Activated T-helper 1 cell treated with anti-CD3 and anti-CD28 coated beads, Interleukin-12 subunit alpha, Interleukin-12 subunit beta, Interleukin-2, Interleukin-4 antibody, amounts not matched to agents 30 ng/mL and 10 ng/mL and 1 ng/mL, durations not matched to agents 14 hours and 24 hours and 36 hours (primary cell): ENCODE data around the gene LRP1B. TPM values are rescaled to one million over a fixed set of nuclear protein-coding genes. Genes with fewer than 3 reads are reported as not detected.

Experiments
- DNase-seq: peaks from one replicate; pipeline ENCODE4 v3.0.0; 2021; ENCODE audit warnings: low spot score
- H3K27ac Mint-ChIP-seq: one replicate; pipeline ENCODE4 v1.8.0; 2021; ENCODE audit warnings: mild to moderate bottlenecking, mixed read lengths
- H3K27me3 Mint-ChIP-seq: one replicate; pipeline ENCODE4 v1.8.0; 2022; ENCODE audit warnings: mild to moderate bottlenecking, moderate library complexity, mixed read lengths; ENCODE audit not compliant: insufficient read depth
- H3K36me3 Mint-ChIP-seq: one replicate; pipeline ENCODE4 v1.8.0; 2021; ENCODE audit warnings: low read depth, mixed read lengths
- H3K4me1 Mint-ChIP-seq: one replicate; pipeline ENCODE4 v1.8.0; 2021; ENCODE audit warnings: low read depth, mixed read lengths
- H3K4me3 Mint-ChIP-seq: one replicate; pipeline ENCODE4 v1.8.0; 2021; ENCODE audit warnings: mild to moderate bottlenecking, moderate library complexity, mixed read lengths
- H3K9me3 Mint-ChIP-seq: one replicate; pipeline ENCODE4 v1.8.0; 2021; ENCODE audit warnings: mixed read lengths
- intact Hi-C: fragments of 100-400 bp; cut with micrococcal nuclease; formaldehyde crosslinking; loops from one replicate; pipeline ENCODE4 v1.15.1; 2024
- total RNA-seq: library from RNA; stranded (reverse); gene quantifications from 2 replicates; pipeline ENCODE4 v1.2.3, GENCODE V29; 2022

Gene LRP1B
- total RNA-seq = not detected in 2 replicates

DNA sequence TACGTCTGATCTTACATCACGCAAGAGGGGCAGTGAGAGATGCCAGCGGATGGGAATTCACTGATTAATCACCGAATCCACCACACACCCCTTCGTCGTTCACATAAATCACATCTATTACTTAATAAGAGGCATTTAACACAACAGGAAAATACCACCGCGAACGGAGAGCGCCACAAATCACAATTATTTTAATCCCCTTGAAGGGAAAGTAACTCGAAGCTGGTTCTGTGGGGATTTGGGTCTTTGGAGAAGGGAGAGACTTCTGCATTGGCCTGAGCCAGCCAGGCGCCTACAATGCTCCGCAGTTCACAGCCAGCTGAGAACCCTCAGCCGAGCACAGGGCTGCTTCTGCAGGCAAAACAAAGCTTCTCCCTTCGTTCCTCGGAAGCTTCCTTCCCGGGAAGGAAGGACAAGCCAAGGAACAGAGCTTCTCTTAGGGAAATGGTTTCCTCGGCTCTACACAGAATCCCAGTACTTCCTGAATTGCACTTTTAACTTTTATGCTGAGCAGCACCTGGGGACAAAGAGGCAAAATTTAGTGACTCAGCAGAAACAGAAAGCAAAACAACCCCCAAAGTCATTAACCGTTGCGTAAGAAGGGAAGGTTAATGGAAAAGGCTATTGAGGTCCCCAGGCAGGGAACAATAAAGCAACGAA is at the start of gene LRP1B:
LRP1B (minus strand) TSS at position 7 of the 660 bp plus-strand sequence. CDS start 287 bp downstream, outside the sequence.
- Mint-ChIP-seq H3K36me3 (no peaks in the 10 kb centered on the region), H3K9me3 (no peaks in the 10 kb centered on the region), H3K27ac (no peak within 1 kb of the TSS), H3K4me1 (peaks cover 19% of the 10 kb centered on the region), H3K4me3 (peak within 1 kb of the TSS; percentile 80), H3K27me3 (peaks cover 42% of the 10 kb centered on the region)
- DNase-seq = no peak
- intact Hi-C loops = no loop called here

DNA sequence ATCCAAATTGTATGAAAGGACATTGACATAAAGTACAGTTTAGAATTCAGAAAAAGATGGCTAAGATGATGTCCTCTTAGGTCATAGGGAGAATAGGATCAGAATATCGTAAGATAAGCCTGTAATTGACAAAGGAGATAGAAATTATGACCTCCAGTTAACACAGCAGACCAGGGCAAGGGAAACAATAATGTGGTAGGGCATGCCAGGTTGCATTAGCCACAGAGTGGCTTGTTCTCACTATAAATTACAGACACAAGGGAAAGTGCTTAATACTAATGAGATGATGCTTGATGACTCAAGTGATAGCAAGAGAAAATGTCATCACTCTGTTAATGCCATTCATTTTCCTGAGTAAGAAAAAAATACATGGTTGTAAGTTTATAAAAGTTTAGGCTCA is 48.9 kb upstream of the LRP1B start:
- intact Hi-C loops = no loop called here
- Mint-ChIP-seq H3K4me1 (no peaks in the 10 kb centered on the region), H3K27me3 (no peaks in the 10 kb centered on the region), H3K4me3 (no peak overlapping the region), H3K27ac (no peak overlapping the region), H3K36me3 (no peaks in the 10 kb centered on the region), H3K9me3 (peaks cover 3% of the 10 kb centered on the region)
- no peak for DNase-seq

DNA sequence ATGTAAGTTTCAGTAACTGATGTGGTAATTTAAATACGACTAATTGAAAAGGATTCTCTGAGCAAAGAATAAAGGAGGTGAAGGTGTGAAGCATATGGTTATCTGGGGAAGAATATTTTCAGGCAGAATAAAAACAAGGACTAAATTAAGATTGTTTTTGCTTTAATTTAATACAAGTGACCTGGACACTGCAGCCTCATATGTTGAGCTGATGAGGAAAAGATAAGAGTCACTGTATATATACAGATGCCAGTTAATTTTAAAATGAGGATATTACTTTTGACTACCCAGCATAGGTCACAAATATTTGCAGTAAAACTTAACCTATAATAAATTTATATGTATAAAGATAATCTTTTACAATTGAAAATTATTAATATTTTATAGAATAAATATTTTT is 47.8 kb upstream of the LRP1B start:
- intact Hi-C loops = no loop called here
- no peaks in the 10 kb centered on the region for H3K36me3 Mint-ChIP-seq
- H3K27me3 Mint-ChIP-seq = no peaks in the 10 kb centered on the region
- DNase-seq = no peak
- H3K4me3 Mint-ChIP-seq = no peak overlapping the region
- peaks cover 3% of the 10 kb centered on the region for H3K9me3 Mint-ChIP-seq
- no peaks in the 10 kb centered on the region for H3K4me1 Mint-ChIP-seq
- no peak overlapping the region for H3K27ac Mint-ChIP-seq

DNA sequence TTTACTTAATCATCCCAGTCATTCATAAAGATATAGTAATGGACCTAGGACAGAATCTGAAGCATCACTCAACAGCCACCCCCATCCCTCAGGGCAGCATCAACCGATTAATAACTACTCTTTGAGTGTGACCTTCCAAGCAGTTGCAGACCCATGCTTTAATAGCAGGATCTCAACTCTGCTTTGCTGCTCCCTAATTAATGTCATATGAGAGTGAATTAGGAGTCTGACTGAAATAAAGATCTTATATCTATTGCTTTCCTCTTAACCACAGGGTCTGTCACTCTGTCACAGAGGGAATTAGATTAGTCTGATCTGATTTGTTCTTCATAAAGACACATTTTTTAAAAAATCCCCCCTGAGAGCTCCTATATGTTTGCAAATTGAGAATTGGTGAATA is 46.1 kb upstream of the LRP1B start:
- Mint-ChIP-seq H3K36me3 (no peaks in the 10 kb centered on the region), H3K4me1 (no peaks in the 10 kb centered on the region), H3K4me3 (no peak overlapping the region), H3K9me3 (no peaks in the 10 kb centered on the region), H3K27me3 (no peaks in the 10 kb centered on the region), H3K27ac (no peak overlapping the region)
- DNase-seq = no peak
- intact Hi-C loops = no loop called here

DNA sequence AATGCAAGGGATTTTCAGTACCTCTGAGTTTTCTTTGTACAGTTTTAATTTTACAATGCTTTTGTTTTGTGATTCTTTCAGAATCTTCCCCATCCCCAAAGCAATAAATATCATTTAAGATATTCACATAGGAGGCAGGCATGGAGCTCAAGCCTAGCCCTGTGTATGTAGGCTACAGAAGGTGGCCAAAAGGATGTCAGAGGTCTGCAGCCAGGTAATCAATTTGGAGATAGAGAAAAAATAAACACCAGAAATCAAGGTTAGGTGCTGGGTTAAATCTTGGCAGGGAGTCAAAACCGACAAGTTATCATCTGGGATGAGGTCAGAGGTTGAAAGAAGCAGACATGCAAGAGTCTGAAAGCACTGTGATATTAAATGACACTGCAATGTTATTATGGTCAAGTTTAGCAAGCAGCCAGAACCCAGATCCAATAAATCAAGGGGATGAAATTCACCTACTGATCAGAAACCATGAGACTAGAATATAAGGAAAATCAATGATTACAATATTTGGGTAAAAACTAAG is 45.1 kb upstream of the LRP1B start:
- Mint-ChIP-seq H3K4me1 (no peaks in the 10 kb centered on the region), H3K4me3 (no peak overlapping the region), H3K36me3 (no peaks in the 10 kb centered on the region), H3K27me3 (no peaks in the 10 kb centered on the region), H3K9me3 (no peaks in the 10 kb centered on the region), H3K27ac (no peak overlapping the region)
- DNase-seq = no peak
- intact Hi-C loops = no loop called here

DNA sequence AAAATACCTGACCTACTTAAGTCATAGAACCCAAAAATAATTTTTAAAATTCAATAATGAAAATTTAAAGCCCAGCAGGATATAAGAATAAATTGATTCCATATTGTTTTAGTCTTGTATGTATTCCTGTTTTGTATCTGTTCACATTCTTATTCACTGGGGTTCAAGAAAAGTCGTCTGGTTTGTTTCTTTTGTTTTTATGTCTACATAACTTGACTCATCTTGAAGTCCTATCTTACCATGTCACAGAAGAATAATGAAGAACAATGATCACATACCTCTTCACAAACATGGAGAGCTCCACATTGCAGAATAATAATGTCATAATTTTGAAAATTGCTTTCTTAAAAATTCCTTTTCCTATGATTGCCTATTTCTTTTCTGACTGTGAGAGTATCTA is 43.4 kb upstream of the LRP1B start:
- no peaks in the 10 kb centered on the region for H3K36me3 Mint-ChIP-seq
- no peaks in the 10 kb centered on the region for H3K4me1 Mint-ChIP-seq
- H3K27ac Mint-ChIP-seq = no peak overlapping the region
- no peaks in the 10 kb centered on the region for H3K27me3 Mint-ChIP-seq
- no peaks in the 10 kb centered on the region for H3K9me3 Mint-ChIP-seq
- DNase-seq = no peak
- no peak overlapping the region for H3K4me3 Mint-ChIP-seq
- intact Hi-C loops = no loop called here

DNA sequence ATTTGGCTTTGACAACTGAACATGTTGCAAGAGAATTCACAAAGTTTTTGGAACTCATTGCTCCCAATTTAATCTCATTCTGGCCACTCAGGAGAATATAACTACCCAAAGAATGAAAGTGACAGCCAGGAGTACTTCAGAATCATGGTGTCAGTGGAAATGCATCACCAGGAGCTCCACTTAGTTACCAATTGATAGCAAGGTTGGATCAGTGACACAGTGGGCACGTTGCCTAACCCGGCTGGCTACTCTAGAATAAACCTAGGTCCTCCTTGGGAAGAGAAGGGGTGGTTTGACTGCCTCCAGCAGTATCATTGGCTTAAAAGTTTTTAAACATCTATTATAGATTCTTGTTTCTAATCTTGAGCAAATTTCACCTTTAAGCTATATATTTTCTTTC is 40.0 kb upstream of the LRP1B start:
- H3K27ac Mint-ChIP-seq = no peak overlapping the region
- H3K27me3 Mint-ChIP-seq = no peaks in the 10 kb centered on the region
- H3K9me3 Mint-ChIP-seq = no peaks in the 10 kb centered on the region
- H3K36me3 Mint-ChIP-seq = no peaks in the 10 kb centered on the region
- intact Hi-C loops = no loop called here
- DNase-seq = no peak
- H3K4me1 Mint-ChIP-seq = no peaks in the 10 kb centered on the region
- H3K4me3 Mint-ChIP-seq = no peak overlapping the region

DNA sequence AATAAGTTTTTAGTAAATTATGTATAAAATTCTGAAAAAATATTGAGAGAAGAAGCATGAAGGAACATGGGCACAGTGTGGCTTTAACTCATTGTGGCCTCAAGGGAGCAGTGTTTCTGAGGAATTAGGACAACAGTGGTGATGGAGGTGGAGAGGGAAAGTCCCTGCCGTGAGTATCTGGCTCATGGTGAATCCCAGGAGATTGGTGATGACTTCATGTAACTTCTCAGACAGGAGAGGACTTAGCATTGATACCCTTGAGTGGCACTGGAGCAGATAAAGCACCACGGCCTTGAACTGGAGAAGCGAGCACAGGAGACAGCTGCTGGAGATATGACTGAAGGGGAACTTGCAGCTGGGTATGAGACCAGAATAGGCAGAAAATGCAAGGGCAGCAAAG is 35.0 kb upstream of the LRP1B start:
- intact Hi-C loops = loop anchor here (10.0 kb wide), 1 partner anchor 819 kb away; no protein-coding TSS in a partner anchor
- no peak for DNase-seq
- Mint-ChIP-seq H3K4me1 (no peaks in the 10 kb centered on the region), H3K36me3 (no peaks in the 10 kb centered on the region), H3K9me3 (no peaks in the 10 kb centered on the region), H3K27ac (no peak overlapping the region), H3K4me3 (no peak overlapping the region), H3K27me3 (no peaks in the 10 kb centered on the region)

DNA sequence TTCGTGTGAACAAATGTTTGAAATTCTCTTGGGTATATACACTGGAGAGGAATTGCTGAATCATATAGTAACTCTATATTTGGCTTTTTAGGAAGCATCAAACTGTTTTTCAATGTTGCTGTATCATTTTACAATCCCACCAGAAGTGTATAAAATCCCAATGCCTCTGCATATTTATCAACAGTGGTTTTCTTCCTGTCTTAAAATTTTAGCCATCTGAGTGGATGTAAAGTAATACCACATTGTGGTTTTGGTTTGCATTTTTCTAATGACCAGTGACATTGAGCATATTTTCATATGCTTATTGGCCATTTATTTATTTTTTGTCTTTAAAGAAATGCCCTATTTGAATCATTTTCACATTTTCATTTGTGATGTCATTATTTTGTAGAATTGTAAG is 22.8 kb upstream of the LRP1B start:
- Mint-ChIP-seq H3K4me3 (no peak overlapping the region), H3K27me3 (no peaks in the 10 kb centered on the region), H3K4me1 (no peaks in the 10 kb centered on the region), H3K9me3 (no peaks in the 10 kb centered on the region), H3K36me3 (no peaks in the 10 kb centered on the region), H3K27ac (no peak overlapping the region)
- intact Hi-C loops = no loop called here
- no peak for DNase-seq

DNA sequence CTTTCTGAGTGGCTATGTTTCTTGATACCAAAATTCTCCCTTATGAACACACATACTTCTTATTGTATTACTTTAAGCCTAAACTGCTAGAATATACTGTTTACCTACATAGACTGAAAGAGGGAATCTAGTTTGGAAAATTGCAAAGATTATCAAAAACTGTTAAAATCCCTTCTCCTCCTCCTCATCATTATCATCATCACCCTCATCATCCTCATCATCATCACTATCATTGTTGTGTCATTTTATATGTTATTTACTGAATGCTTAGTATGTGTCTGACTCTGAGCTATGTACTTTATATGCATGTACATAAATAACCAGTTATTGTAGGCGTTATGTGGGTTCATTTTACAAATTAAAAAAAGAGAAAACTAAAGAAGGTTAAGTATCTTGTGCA is 19.6 kb upstream of the LRP1B start:
- no peak overlapping the region for H3K4me3 Mint-ChIP-seq
- intact Hi-C loops = no loop called here
- no peaks in the 10 kb centered on the region for H3K9me3 Mint-ChIP-seq
- no peak for DNase-seq
- no peak overlapping the region for H3K27ac Mint-ChIP-seq
- no peaks in the 10 kb centered on the region for H3K4me1 Mint-ChIP-seq
- H3K27me3 Mint-ChIP-seq = no peaks in the 10 kb centered on the region
- H3K36me3 Mint-ChIP-seq = no peaks in the 10 kb centered on the region

DNA sequence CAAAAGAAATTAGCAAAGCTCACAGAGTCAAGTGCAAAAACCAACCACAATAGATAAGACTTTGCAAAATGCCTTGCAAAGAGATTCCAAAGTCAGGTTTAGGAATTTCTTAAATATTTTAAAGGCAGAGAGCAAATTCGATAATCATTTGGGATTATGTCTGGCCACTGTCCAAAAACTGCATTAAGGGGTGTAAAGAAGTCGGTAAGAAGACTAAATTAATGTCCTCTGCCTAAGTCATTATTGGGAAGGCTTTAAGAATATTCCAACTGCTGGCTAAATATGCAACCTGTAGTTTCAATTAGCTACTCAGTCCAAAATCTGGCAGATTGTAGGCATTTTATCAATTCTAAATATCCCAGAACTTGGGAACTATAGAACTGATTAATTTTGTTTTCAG is 13.7 kb upstream of the LRP1B start:
- no peaks in the 10 kb centered on the region for H3K4me1 Mint-ChIP-seq
- H3K4me3 Mint-ChIP-seq = no peak overlapping the region
- no peak for DNase-seq
- H3K36me3 Mint-ChIP-seq = no peaks in the 10 kb centered on the region
- H3K9me3 Mint-ChIP-seq = no peaks in the 10 kb centered on the region
- H3K27ac Mint-ChIP-seq = no peak overlapping the region
- intact Hi-C loops = no loop called here
- H3K27me3 Mint-ChIP-seq = no peaks in the 10 kb centered on the region

DNA sequence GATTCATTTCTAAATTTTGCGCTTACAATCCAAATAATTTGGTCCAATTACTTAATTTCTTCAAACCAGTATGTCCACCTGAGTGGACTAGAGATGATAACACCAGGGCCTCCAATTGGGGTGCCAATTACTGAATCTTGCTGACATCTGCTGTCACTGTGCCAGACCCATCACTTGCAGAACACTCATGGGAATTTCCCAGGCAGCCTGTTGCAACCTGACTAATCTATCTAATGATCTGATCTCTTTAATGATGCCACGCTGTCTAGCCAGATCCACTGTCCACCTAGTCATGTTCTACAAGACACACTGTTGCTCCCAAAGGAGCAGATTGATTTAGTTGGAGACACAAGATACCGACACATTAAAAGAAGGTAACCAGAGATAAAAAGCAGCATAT is 11.8 kb upstream of the LRP1B start:
- H3K9me3 Mint-ChIP-seq = no peaks in the 10 kb centered on the region
- intact Hi-C loops = no loop called here
- no peak for DNase-seq
- H3K27ac Mint-ChIP-seq = no peak overlapping the region
- no peaks in the 10 kb centered on the region for H3K4me1 Mint-ChIP-seq
- no peak overlapping the region for H3K4me3 Mint-ChIP-seq
- no peaks in the 10 kb centered on the region for H3K27me3 Mint-ChIP-seq
- no peaks in the 10 kb centered on the region for H3K36me3 Mint-ChIP-seq

DNA sequence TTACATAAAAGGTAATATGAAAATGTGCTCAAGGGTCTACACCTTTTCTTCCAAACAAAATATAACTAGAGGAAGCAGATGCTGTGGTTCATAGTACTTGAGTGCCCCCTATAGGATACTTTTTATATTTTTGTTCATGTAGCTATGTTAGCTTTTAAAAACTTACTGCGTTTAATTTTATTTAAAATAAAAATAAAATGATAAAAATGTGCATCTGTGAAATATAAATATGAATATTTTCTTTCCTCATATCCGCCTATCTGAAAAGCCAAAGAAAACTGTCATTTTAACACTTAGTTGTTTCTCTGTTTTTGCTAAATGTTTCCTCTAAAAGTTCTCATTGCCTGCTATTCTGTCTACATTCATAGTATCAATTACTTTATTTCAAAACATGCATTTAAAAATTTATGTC is 9.6 kb upstream of the LRP1B start:
- H3K9me3 Mint-ChIP-seq = no peaks in the 10 kb centered on the region
- H3K4me3 Mint-ChIP-seq = no peak overlapping the region
- intact Hi-C loops = no loop called here
- no peaks in the 10 kb centered on the region for H3K36me3 Mint-ChIP-seq
- H3K27me3 Mint-ChIP-seq = peaks cover 2% of the 10 kb centered on the region
- no peak overlapping the region for H3K27ac Mint-ChIP-seq
- DNase-seq = no peak
- no peaks in the 10 kb centered on the region for H3K4me1 Mint-ChIP-seq

DNA sequence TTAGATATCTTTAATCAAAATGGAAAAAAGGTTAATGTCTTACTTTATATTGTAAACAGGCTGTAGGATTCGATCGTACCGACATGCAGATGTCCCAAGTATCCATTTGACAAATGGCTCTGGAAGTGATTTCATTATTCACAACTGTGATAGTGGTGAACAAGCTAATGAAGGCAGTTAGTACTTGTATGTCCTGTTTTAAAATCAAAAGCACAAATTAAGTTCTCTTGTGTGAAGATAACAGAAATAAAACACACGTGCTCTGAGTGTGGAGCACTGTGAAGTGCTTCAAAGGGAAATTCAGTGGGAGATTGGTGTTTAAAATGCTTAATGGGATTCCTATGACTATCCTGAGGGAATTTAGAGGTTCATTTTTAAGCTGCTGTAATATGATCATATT is 8.6 kb upstream of the LRP1B start:
- H3K4me1 Mint-ChIP-seq = no peaks in the 10 kb centered on the region
- H3K4me3 Mint-ChIP-seq = no peak overlapping the region
- H3K9me3 Mint-ChIP-seq = no peaks in the 10 kb centered on the region
- peaks cover 2% of the 10 kb centered on the region for H3K27me3 Mint-ChIP-seq
- no peaks in the 10 kb centered on the region for H3K36me3 Mint-ChIP-seq
- intact Hi-C loops = no loop called here
- DNase-seq = no peak
- H3K27ac Mint-ChIP-seq = no peak overlapping the region
